Activated T-helper 17 cell treated with anti-CD3 and anti-CD28 coated beads, Interleukin-2, amount 50 U/mL, for 72 hours (primary cell): ENCODE results near the gene HIC1. TPM values are rescaled to one million over a fixed set of nuclear protein-coding genes. Genes with fewer than 3 reads are reported as not detected.

Experiments
- ATAC-seq: fragments of 150-1000 bp; cut with Tn5 transposase; replicated peaks from 2 replicates; pipeline ENCODE4 v1.10.0; 2021; ENCODE audit warnings: mild to moderate bottlenecking, moderate library complexity
- H3K27ac Mint-ChIP-seq: one replicate; pipeline ENCODE4 v1.8.0; 2022; ENCODE audit warnings: mixed read lengths
- H3K27me3 Mint-ChIP-seq: one replicate; pipeline ENCODE4 v1.8.0; 2022; ENCODE audit warnings: mixed read lengths
- H3K36me3 Mint-ChIP-seq: one replicate; pipeline ENCODE4 v1.8.0; 2022; ENCODE audit warnings: low read depth, mild to moderate bottlenecking, mixed read lengths
- H3K4me1 Mint-ChIP-seq: one replicate; pipeline ENCODE4 v1.8.0; 2022; ENCODE audit warnings: mixed read lengths
- H3K4me3 Mint-ChIP-seq: one replicate; pipeline ENCODE4 v1.8.0; 2022; ENCODE audit warnings: mild to moderate bottlenecking, mixed read lengths
- H3K9me3 Mint-ChIP-seq: one replicate; pipeline ENCODE4 v1.8.0; 2022; ENCODE audit warnings: mixed read lengths
- total RNA-seq, 2 donors: library from RNA; stranded (reverse); gene quantifications; one replicate each; pipeline ENCODE4 v1.2.3, GENCODE V29; 2022

HIC1 gene
- total RNA-seq, 2 donors from 2014 or later, result 22.8 to 24.4 TPM

- Mint-ChIP-seq H3K36me3 (peaks cover 31% of the 10 kb centered on the region), H3K27me3 (no peaks in the 10 kb centered on the region), H3K27ac (no peak overlapping the region), H3K9me3 (no peaks in the 10 kb centered on the region), H3K4me3 (no peak overlapping the region), H3K4me1 (no peaks in the 10 kb centered on the region)
- ATAC-seq, result no peak
Observed at GRCh38 chr17:2034157-2034556, 20.7 kb upstream of the HIC1 start.

GRCh38 chr17:2034806-2035540, 19.9 kb upstream of the HIC1 start:
- no peak overlapping the region for H3K27ac Mint-ChIP-seq
- no peak for ATAC-seq

GRCh38 chr17:2035541-2036488, 19.1 kb upstream of the HIC1 start:
- no peaks in the 10 kb centered on the region for H3K4me1 Mint-ChIP-seq
- no peak overlapping the region for H3K4me3 Mint-ChIP-seq
- ATAC-seq, result no peak
- no peaks in the 10 kb centered on the region for H3K9me3 Mint-ChIP-seq
- peaks cover 37% of the 10 kb centered on the region for H3K36me3 Mint-ChIP-seq
- H3K27ac Mint-ChIP-seq, result no peak overlapping the region
- H3K27me3 Mint-ChIP-seq, result no peaks in the 10 kb centered on the region

More at GRCh38 chr17:2034806-2035540, 19.9 kb upstream of the HIC1 start:
- Mint-ChIP-seq H3K9me3 (no peaks in the 10 kb centered on the region), H3K27me3 (no peaks in the 10 kb centered on the region), H3K4me3 (no peak overlapping the region), H3K36me3 (peaks cover 34% of the 10 kb centered on the region), H3K4me1 (no peaks in the 10 kb centered on the region)

GRCh38 chr17:2037155-2037554, 17.7 kb upstream of the HIC1 start:
- no peaks in the 10 kb centered on the region for H3K27me3 Mint-ChIP-seq
- no peaks in the 10 kb centered on the region for H3K4me1 Mint-ChIP-seq
- H3K9me3 Mint-ChIP-seq, result no peaks in the 10 kb centered on the region
- H3K36me3 Mint-ChIP-seq, result peaks cover 43% of the 10 kb centered on the region
- no peak for ATAC-seq
- H3K27ac Mint-ChIP-seq, result no peak overlapping the region
- H3K4me3 Mint-ChIP-seq, result no peak overlapping the region

- Mint-ChIP-seq H3K36me3 (peaks cover 64% of the 10 kb centered on the region), H3K9me3 (no peaks in the 10 kb centered on the region), H3K4me3 (peak overlapping the region; percentile 95), H3K27ac (no peak overlapping the region), H3K27me3 (no peaks in the 10 kb centered on the region), H3K4me1 (peaks cover 9% of the 10 kb centered on the region)
- no peak for ATAC-seq
Observed at GRCh38 chr17:2040219-2040827, 14.6 kb upstream of the HIC1 start.

GRCh38 chr17:2040942-2041560, 13.9 kb upstream of the HIC1 start:
- Mint-ChIP-seq H3K27me3 (no peaks in the 10 kb centered on the region), H3K4me1 (peaks cover 9% of the 10 kb centered on the region), H3K9me3 (no peaks in the 10 kb centered on the region), H3K27ac (no peak overlapping the region), H3K36me3 (peaks cover 66% of the 10 kb centered on the region), H3K4me3 (peak overlapping the region; percentile 95)
- ATAC-seq, result no peak

GRCh38 chr17:2041561-2042389, 13.1 kb upstream of the HIC1 start, which contains the start of gene OVCA2:
Gene OVCA2 (plus strand): TSS chr17:2042022. CDS start chr17:2042048, 26 bp downstream.
- Mint-ChIP-seq H3K27ac (peak within 1 kb of the TSS; percentile 94), H3K4me3 (peak within 1 kb of the TSS; percentile 95), H3K36me3 (peaks cover 59% of the 10 kb centered on the region), H3K4me1 (peaks cover 9% of the 10 kb centered on the region), H3K9me3 (no peaks in the 10 kb centered on the region), H3K27me3 (no peaks in the 10 kb centered on the region)
- peak; percentile 96 for ATAC-seq

- Mint-ChIP-seq H3K9me3 (no peaks in the 10 kb centered on the region), H3K4me1 (peaks cover 9% of the 10 kb centered on the region), H3K27me3 (no peaks in the 10 kb centered on the region), H3K4me3 (peak overlapping the region; percentile 95), H3K27ac (peak overlapping the region; percentile 94), H3K36me3 (peaks cover 55% of the 10 kb centered on the region)
- ATAC-seq, result no peak
Observed at GRCh38 chr17:2042390-2042847, 12.5 kb upstream of the HIC1 start.

- Mint-ChIP-seq H3K27ac (peak overlapping the region; percentile 94), H3K4me1 (peaks cover 9% of the 10 kb centered on the region), H3K4me3 (peak overlapping the region; percentile 95), H3K27me3 (no peaks in the 10 kb centered on the region), H3K9me3 (no peaks in the 10 kb centered on the region), H3K36me3 (peaks cover 52% of the 10 kb centered on the region)
- no peak for ATAC-seq
Observed at GRCh38 chr17:2042933-2043332, 12.0 kb upstream of the HIC1 start.

- Mint-ChIP-seq H3K36me3 (peaks cover 54% of the 10 kb centered on the region), H3K27me3 (no peaks in the 10 kb centered on the region), H3K4me3 (peak overlapping the region; percentile 95), H3K27ac (peak overlapping the region; percentile 94), H3K4me1 (peaks cover 9% of the 10 kb centered on the region), H3K9me3 (no peaks in the 10 kb centered on the region)
- no peak for ATAC-seq
Observed at GRCh38 chr17:2043785-2044184, 11.1 kb upstream of the HIC1 start.

GRCh38 chr17:2044263-2044894, 10.5 kb upstream of the HIC1 start:
- no peak for ATAC-seq
- Mint-ChIP-seq H3K9me3 (no peaks in the 10 kb centered on the region), H3K27me3 (no peaks in the 10 kb centered on the region), H3K4me1 (peaks cover 9% of the 10 kb centered on the region), H3K27ac (no peak overlapping the region), H3K4me3 (no peak overlapping the region), H3K36me3 (peaks cover 60% of the 10 kb centered on the region)

GRCh38 chr17:2047590-2047989, 7.3 kb upstream of the HIC1 start:
- Mint-ChIP-seq H3K27me3 (peaks cover 6% of the 10 kb centered on the region), H3K4me1 (peaks cover 15% of the 10 kb centered on the region), H3K9me3 (no peaks in the 10 kb centered on the region), H3K4me3 (no peak overlapping the region), H3K36me3 (peaks cover 49% of the 10 kb centered on the region), H3K27ac (no peak overlapping the region)
- ATAC-seq, result no peak

- Mint-ChIP-seq H3K27ac (peak overlapping the region; percentile 81), H3K9me3 (no peaks in the 10 kb centered on the region), H3K4me3 (peak overlapping the region; percentile 78), H3K4me1 (peaks cover 16% of the 10 kb centered on the region), H3K36me3 (peaks cover 38% of the 10 kb centered on the region), H3K27me3 (peaks cover 6% of the 10 kb centered on the region)
- ATAC-seq, result no peak
Observed at GRCh38 chr17:2048805-2049204, 6.1 kb upstream of the HIC1 start.
